ENCODE results near the gene SLC25A44.

The SLC25A44 gene

GRCh38 chr1:156198831-156199349, 5.0 kb downstream of the SLC25A44 start:
- H3K27ac ChIP-seq (ENCODE audit: low read depth, low read length): no peak overlapping the region
- H3K36me3 ChIP-seq (ENCODE audit: control insufficient read depth in 5 of 5, insufficient read depth in 5 of 5, low read length in 5 of 5): peaks cover 0 to 35% (median 22%) of the 10 kb centered on the region in 5 donors

GRCh38 chr1:156200044-156200443, 6.1 kb downstream of the SLC25A44 start:
- no peak overlapping the region for H3K9ac ChIP-seq (ENCODE audit: low read length in 5 of 5)
- H3K9me3 ChIP-seq (ENCODE audit: control insufficient read depth in 5 of 5, low read length in 5 of 5): no peaks in the 10 kb centered on the region
- H3K4me1 ChIP-seq (ENCODE audit: control insufficient read depth in 5 of 5, insufficient read depth in 5 of 5, low read length in 5 of 5): peaks cover 1 to 46% (median 20%) of the 10 kb centered on the region in 5 donors
- peaks cover 0 to 35% (median 26%) of the 10 kb centered on the region in 5 donors for H3K36me3 ChIP-seq (ENCODE audit: control insufficient read depth in 5 of 5, insufficient read depth in 5 of 5, low read length in 5 of 5)
- H3K4me3 ChIP-seq (ENCODE audit: low read depth in 1 of 5, low read length in 5 of 5): no peak overlapping the region
- H3K27me3 ChIP-seq (ENCODE audit: control insufficient read depth in 5 of 5, insufficient read depth in 4 of 5, low read length in 5 of 5): no peaks in the 10 kb centered on the region
- H3K27ac ChIP-seq (ENCODE audit: low read depth, low read length): no peak overlapping the region

More at GRCh38 chr1:156198831-156199349, 5.0 kb downstream of the SLC25A44 start:
- H3K27me3 ChIP-seq (ENCODE audit: control insufficient read depth in 5 of 5, insufficient read depth in 4 of 5, low read length in 5 of 5): no peaks in the 10 kb centered on the region
- H3K4me3 ChIP-seq (ENCODE audit: low read depth in 1 of 5, low read length in 5 of 5): no peak overlapping the region
- no peaks in the 10 kb centered on the region for H3K9me3 ChIP-seq (ENCODE audit: control insufficient read depth in 5 of 5, low read length in 5 of 5)
- no peak overlapping the region for H3K9ac ChIP-seq (ENCODE audit: low read length in 5 of 5)
- H3K4me1 ChIP-seq (ENCODE audit: control insufficient read depth in 5 of 5, insufficient read depth in 5 of 5, low read length in 5 of 5): peaks cover 6 to 46% (median 23%) of the 10 kb centered on the region in 5 donors

- H3K36me3 ChIP-seq (ENCODE audit: control insufficient read depth in 5 of 5, insufficient read depth in 5 of 5, low read length in 5 of 5): peaks cover 0 to 48% (median 35%) of the 10 kb centered on the region in 5 donors
- H3K4me1 ChIP-seq (ENCODE audit: control insufficient read depth in 5 of 5, insufficient read depth in 5 of 5, low read length in 5 of 5): peaks cover 1 to 19% (median 12%) of the 10 kb centered on the region in 5 donors
- H3K27ac ChIP-seq (ENCODE audit: low read depth, low read length): peak overlapping the region; percentile 18
- H3K27me3 ChIP-seq (ENCODE audit: control insufficient read depth in 5 of 5, insufficient read depth in 4 of 5, low read length in 5 of 5): no peaks in the 10 kb centered on the region
- H3K9ac ChIP-seq (ENCODE audit: low read length in 5 of 5): no peak overlapping the region
- H3K9me3 ChIP-seq (ENCODE audit: control insufficient read depth in 5 of 5, low read length in 5 of 5): no peaks in the 10 kb centered on the region
- no peak overlapping the region for H3K4me3 ChIP-seq (ENCODE audit: low read depth in 1 of 5, low read length in 5 of 5)
These were observed 9.4 kb downstream of the SLC25A44 start for GRCh38 chr1:156203331-156203730.

- peak overlapping the region in 1 of 5 donors; percentile 41 for H3K9ac ChIP-seq (ENCODE audit: low read length in 5 of 5)
- peak overlapping the region; percentile 69 for H3K27ac ChIP-seq (ENCODE audit: low read depth, low read length)
- H3K36me3 ChIP-seq (ENCODE audit: control insufficient read depth in 5 of 5, insufficient read depth in 5 of 5, low read length in 5 of 5): peaks cover 7 to 57% (median 40%) of the 10 kb centered on the region in 5 donors
- no peaks in the 10 kb centered on the region for H3K27me3 ChIP-seq (ENCODE audit: control insufficient read depth in 5 of 5, insufficient read depth in 4 of 5, low read length in 5 of 5)
- H3K4me1 ChIP-seq (ENCODE audit: control insufficient read depth in 5 of 5, insufficient read depth in 5 of 5, low read length in 5 of 5): peaks cover 1 to 19% (median 12%) of the 10 kb centered on the region in 5 donors
- no peaks in the 10 kb centered on the region for H3K9me3 ChIP-seq (ENCODE audit: control insufficient read depth in 5 of 5, low read length in 5 of 5)
- H3K4me3 ChIP-seq (ENCODE audit: low read depth in 1 of 5, low read length in 5 of 5): no peak overlapping the region
These were observed 10.8 kb downstream of the SLC25A44 start for GRCh38 chr1:156204686-156205085.

DNA sequence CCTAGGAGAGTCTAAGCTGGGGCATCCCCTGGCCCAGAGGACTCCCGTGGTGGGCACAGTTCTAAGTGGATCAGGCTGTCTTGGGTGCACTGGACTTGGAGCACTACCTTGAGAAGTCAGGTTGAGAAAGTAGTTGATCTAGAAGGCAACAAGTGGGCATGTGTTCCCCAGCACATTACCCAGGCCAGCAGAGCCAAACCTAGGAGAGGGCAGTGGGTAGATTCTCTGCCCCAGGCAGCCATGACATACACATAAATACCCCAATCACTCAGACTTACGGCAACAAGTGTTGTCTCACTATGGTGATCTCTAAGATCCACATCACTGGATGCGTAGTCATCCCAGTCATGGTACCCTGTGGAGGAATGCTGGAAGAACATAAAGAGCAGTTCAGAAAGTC, 17.3 kb downstream of the SLC25A44 start:
- H3K4me1 ChIP-seq (ENCODE audit: control insufficient read depth in 5 of 5, insufficient read depth in 5 of 5, low read length in 5 of 5): peaks cover 7 to 20% (median 16%) of the 10 kb centered on the region in 5 donors
- no peak overlapping the region for H3K9ac ChIP-seq (ENCODE audit: low read length in 5 of 5)
- no peaks in the 10 kb centered on the region for H3K9me3 ChIP-seq (ENCODE audit: control insufficient read depth in 5 of 5, low read length in 5 of 5)
- no peak overlapping the region for H3K27ac ChIP-seq (ENCODE audit: low read depth, low read length)
- H3K36me3 ChIP-seq (ENCODE audit: control insufficient read depth in 5 of 5, insufficient read depth in 5 of 5, low read length in 5 of 5): peaks cover 7 to 54% (median 38%) of the 10 kb centered on the region in 5 donors
- H3K4me3 ChIP-seq (ENCODE audit: low read depth in 1 of 5, low read length in 5 of 5): no peak overlapping the region
- H3K27me3 ChIP-seq (ENCODE audit: control insufficient read depth in 5 of 5, insufficient read depth in 4 of 5, low read length in 5 of 5): no peaks in the 10 kb centered on the region

DNA sequence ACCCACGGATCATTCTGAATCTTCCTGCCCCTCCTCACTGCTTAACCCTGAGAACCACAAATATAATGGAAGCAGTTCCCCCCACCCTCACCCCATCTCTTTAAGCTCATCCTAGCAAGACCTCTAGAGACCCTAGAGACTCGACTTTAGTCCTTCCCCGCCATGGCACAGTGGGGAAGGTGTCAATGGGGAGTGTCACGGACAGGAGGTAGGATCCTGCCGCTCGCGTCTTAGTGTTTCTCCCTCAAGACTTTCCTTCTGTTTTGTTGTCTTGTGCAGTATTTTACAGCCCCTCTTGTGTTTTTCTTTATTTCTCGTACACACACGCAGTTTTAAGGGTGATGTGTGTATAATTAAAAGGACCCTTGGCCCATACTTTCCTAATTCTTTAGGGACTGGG, 18.2 kb downstream of the SLC25A44 start:
- Histone ChIP-seq H3K27me3 (ENCODE audit: control insufficient read depth in 5 of 5, insufficient read depth in 4 of 5, low read length in 5 of 5) (no peaks in the 10 kb centered on the region), H3K36me3 (ENCODE audit: control insufficient read depth in 5 of 5, insufficient read depth in 5 of 5, low read length in 5 of 5) (peaks cover 7 to 46% (median 37%) of the 10 kb centered on the region in 5 donors), H3K4me3 (ENCODE audit: low read depth in 1 of 5, low read length in 5 of 5) (peak overlapping the region; percentile 44 to 97 (median 92)), H3K9ac (ENCODE audit: low read length in 5 of 5) (peak overlapping the region in 4 of 5 donors; percentile 71 to 96 (median 92)), H3K4me1 (ENCODE audit: control insufficient read depth in 5 of 5, insufficient read depth in 5 of 5, low read length in 5 of 5) (peaks cover 7 to 20% (median 16%) of the 10 kb centered on the region in 5 donors), H3K9me3 (ENCODE audit: control insufficient read depth in 5 of 5, low read length in 5 of 5) (no peaks in the 10 kb centered on the region), H3K27ac (ENCODE audit: low read depth, low read length) (peak overlapping the region; percentile 92)

- H3K4me3 ChIP-seq (ENCODE audit: low read depth in 1 of 5, low read length in 5 of 5): peak within 1 kb of the TSS; percentile 92 to 97 (median 94)
- H3K9ac ChIP-seq (ENCODE audit: low read length in 5 of 5): peak within 1 kb of the TSS; percentile 70 to 96 (median 90)
- H3K27ac ChIP-seq (ENCODE audit: low read depth, low read length): peak within 1 kb of the TSS; percentile 92
- peaks cover 7 to 27% (median 20%) of the 10 kb centered on the region in 5 donors for H3K4me1 ChIP-seq (ENCODE audit: control insufficient read depth in 5 of 5, insufficient read depth in 5 of 5, low read length in 5 of 5)
- no peaks in the 10 kb centered on the region for H3K9me3 ChIP-seq (ENCODE audit: control insufficient read depth in 5 of 5, low read length in 5 of 5)
- no peaks in the 10 kb centered on the region for H3K27me3 ChIP-seq (ENCODE audit: control insufficient read depth in 5 of 5, insufficient read depth in 4 of 5, low read length in 5 of 5)
- H3K36me3 ChIP-seq (ENCODE audit: control insufficient read depth in 5 of 5, insufficient read depth in 5 of 5, low read length in 5 of 5): peaks cover 7 to 41% (median 32%) of the 10 kb centered on the region in 5 donors
These were observed 19.1 kb downstream of the SLC25A44 start, which contains the start of gene PMF1 for GRCh38 chr1:156212833-156213643. Gene PMF1 (plus strand): TSS chr1:156213007. CDS start chr1:156213016, 9 bp downstream.

- Histone ChIP-seq H3K27me3 (ENCODE audit: control insufficient read depth in 5 of 5, insufficient read depth in 4 of 5, low read length in 5 of 5) (no peaks in the 10 kb centered on the region), H3K36me3 (ENCODE audit: control insufficient read depth in 5 of 5, insufficient read depth in 5 of 5, low read length in 5 of 5) (peaks cover 5 to 36% (median 28%) of the 10 kb centered on the region in 5 donors), H3K9me3 (ENCODE audit: control insufficient read depth in 5 of 5, low read length in 5 of 5) (no peaks in the 10 kb centered on the region), H3K9ac (ENCODE audit: low read length in 5 of 5) (peak overlapping the region in 4 of 5 donors; percentile 84 to 96 (median 92)), H3K4me3 (ENCODE audit: low read depth in 1 of 5, low read length in 5 of 5) (peak overlapping the region; percentile 92 to 97 (median 94)), H3K27ac (ENCODE audit: low read depth, low read length) (peak overlapping the region; percentile 92), H3K4me1 (ENCODE audit: control insufficient read depth in 5 of 5, insufficient read depth in 5 of 5, low read length in 5 of 5) (peaks cover 7 to 28% (median 22%) of the 10 kb centered on the region in 5 donors)
These were observed 19.7 kb downstream of the SLC25A44 start for GRCh38 chr1:156213644-156213966.

DNA sequence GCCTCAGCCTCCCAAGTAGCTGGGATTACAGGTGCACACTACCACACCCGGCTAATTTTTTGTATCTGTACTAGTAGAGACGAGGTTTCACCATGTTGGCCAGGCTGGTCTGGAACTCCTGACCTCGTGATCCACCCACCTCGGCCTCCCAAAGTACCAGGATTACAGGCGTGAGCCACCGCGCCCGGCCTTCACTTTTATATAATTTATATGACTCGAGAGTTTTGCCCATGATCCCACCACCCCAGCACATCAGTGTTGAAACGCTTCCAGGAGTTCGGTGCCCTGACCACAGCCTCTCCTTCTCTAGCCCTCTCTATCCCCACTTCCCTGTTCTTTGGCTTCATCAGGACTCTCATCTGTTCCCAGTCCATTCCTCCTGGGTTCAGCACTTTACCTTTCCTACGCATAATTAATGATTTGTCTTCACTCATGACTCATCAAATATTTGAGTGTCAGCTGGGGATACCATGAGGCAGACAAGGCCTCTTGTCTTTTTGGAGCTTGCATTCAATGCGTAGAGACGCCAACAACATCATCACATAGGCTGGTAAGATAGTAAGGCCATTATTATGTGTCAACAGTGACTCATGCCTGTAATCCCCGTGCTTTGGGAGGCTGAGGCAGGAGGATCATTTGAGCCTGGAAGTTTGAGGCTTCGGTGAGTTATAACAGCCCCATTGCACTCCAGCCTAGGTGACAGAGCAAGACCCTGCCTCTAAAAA, 20.3 kb downstream of the SLC25A44 start:
- H3K27me3 ChIP-seq (ENCODE audit: control insufficient read depth in 5 of 5, insufficient read depth in 4 of 5, low read length in 5 of 5): no peaks in the 10 kb centered on the region
- H3K36me3 ChIP-seq (ENCODE audit: control insufficient read depth in 5 of 5, insufficient read depth in 5 of 5, low read length in 5 of 5): peaks cover 0 to 30% (median 23%) of the 10 kb centered on the region in 5 donors
- no peaks in the 10 kb centered on the region for H3K9me3 ChIP-seq (ENCODE audit: control insufficient read depth in 5 of 5, low read length in 5 of 5)
- peak overlapping the region in 3 of 5 donors; percentile 84 to 96 (median 90) for H3K9ac ChIP-seq (ENCODE audit: low read length in 5 of 5)
- H3K27ac ChIP-seq (ENCODE audit: low read depth, low read length): peak overlapping the region; percentile 92
- peaks cover 7 to 28% (median 22%) of the 10 kb centered on the region in 5 donors for H3K4me1 ChIP-seq (ENCODE audit: control insufficient read depth in 5 of 5, insufficient read depth in 5 of 5, low read length in 5 of 5)
- peak overlapping the region; percentile 92 to 97 (median 94) for H3K4me3 ChIP-seq (ENCODE audit: low read depth in 1 of 5, low read length in 5 of 5)
